Measurements from ENCODE around the gene RARS1.

- TF ChIP-seq CTCF (IDR thresholded peaks at IDR 0.05; ENCODE audit: borderline replicate concordance, extremely low read depth, low read length, poor library complexity, severe bottlenecking) (no peak), EZH2 (IDR thresholded peaks at IDR 0.05; ENCODE audit: borderline replicate concordance, low read depth, low read length, severe bottlenecking) (no peak)
These were observed 38.5 kb upstream of the RARS1 start for GRCh38 chr5:168447808-168448207.
